HG03039 (cell line): Measurements from ENCODE around the gene WDR7.

Source experiments
- ATAC-seq: cut with Tn5 transposase; IDR thresholded peaks from one replicate; pipeline ENCODE4 v1.9.1; 2021; ENCODE audit warnings: mild to moderate bottlenecking, moderate library complexity; ENCODE audit not compliant: unreplicated experiment

The WDR7 gene

GRCh38 chr18:56650944-56651770 lies at the start of gene WDR7:
Gene WDR7 (plus strand): TSS chr18:56651359. CDS start chr18:56672516, 21,157 bp downstream.
- peak; percentile 97 for ATAC-seq

- no peak for ATAC-seq
Observed at GRCh38 chr18:56606618-56607017, 44.5 kb upstream of the WDR7 start.

- ATAC-seq: no peak
Observed at GRCh38 chr18:56615738-56616520, 35.2 kb upstream of the WDR7 start.

GRCh38 chr18:56627991-56628390 lies 23.2 kb upstream of the WDR7 start:
- no peak for ATAC-seq

- no peak for ATAC-seq
Observed at GRCh38 chr18:56632070-56633022, 18.8 kb upstream of the WDR7 start.

GRCh38 chr18:56635007-56635406 lies 16.2 kb upstream of the WDR7 start:
- ATAC-seq: no peak

- no peak for ATAC-seq
Observed at GRCh38 chr18:56637176-56637575, 14.0 kb upstream of the WDR7 start.

- ATAC-seq: peak; percentile 0
Observed at GRCh38 chr18:56637711-56638231, 13.4 kb upstream of the WDR7 start.

GRCh38 chr18:56638232-56639103 lies 12.7 kb upstream of the WDR7 start, which contains the start of gene TXNL1:
Gene TXNL1 (minus strand): TSS chr18:56638592. CDS start chr18:56638440, 152 bp downstream.
- ATAC-seq: peak; percentile 94

- no peak for ATAC-seq
Observed at GRCh38 chr18:56639104-56639381, 12.1 kb upstream of the WDR7 start.

GRCh38 chr18:56639571-56639970 lies 11.6 kb upstream of the WDR7 start:
- no peak for ATAC-seq

GRCh38 chr18:56641714-56642337 lies 9.3 kb upstream of the WDR7 start:
- ATAC-seq: no peak

GRCh38 chr18:56643381-56643780 lies 7.8 kb upstream of the WDR7 start:
- ATAC-seq: no peak

- no peak for ATAC-seq
Observed at GRCh38 chr18:56645415-56646016, 5.6 kb upstream of the WDR7 start.

- no peak for ATAC-seq
Observed at GRCh38 chr18:56647071-56647470, 4.1 kb upstream of the WDR7 start.

GRCh38 chr18:56647951-56648893 lies 2.9 kb upstream of the WDR7 start:
- no peak for ATAC-seq

GRCh38 chr18:56649996-56650395 lies 1.2 kb upstream of the WDR7 start:
- ATAC-seq: no peak

- ATAC-seq: no peak
Observed at GRCh38 chr18:56651771-56652092, 573 bp downstream of the WDR7 start.
